Naive thymus-derived CD4-positive, alpha-beta T cell (primary cell): ENCODE results near the gene CCDC74A. TPM values are rescaled to one million over a fixed set of nuclear protein-coding genes. Genes with fewer than 3 reads are reported as not detected.
"Not testable (repeated sequence)": the region's sequence is repeated elsewhere in the genome, so short reads cannot be mapped to it uniquely, and the experiment has no call there.

Source experiments
- ATAC-seq: fragments of 150-1000 bp; cut with Tn5 transposase; 2 replicates; pipeline ENCODE4 v1.10.0; 2021; ENCODE audit warnings: mild to moderate bottlenecking, moderate library complexity
- CTCF ChIA-PET: fragments of 350-600 bp; sonication (Branson Sonifier 250); formaldehyde crosslinking; loops from one replicate; lab custom pipeline; 2021; ENCODE audit warnings: antibody characterized with exemption; lab: Charles Lee
- POLR2A ChIA-PET: fragments of 350-600 bp; sonication (Branson Sonifier 250); formaldehyde crosslinking; loops from one replicate; lab custom pipeline; 2021; ENCODE audit warnings: antibody characterized with exemption, inconsistent platforms; lab: Charles Lee
- DNase-seq, 9 donors: peaks; one replicate each; pipeline versions ENCODE4 v3.0.0 to v3.0.0-alpha.2; 2020 to 2022; ENCODE audit warnings: mixed read lengths in 1 of 9
- H3K27ac ChIP-seq: one replicate; pipeline ENCODE4 v1.7.0; 2013; ENCODE audit warnings: mild to moderate bottlenecking, low read depth, low read length, moderate library complexity
- H3K27me3 ChIP-seq, 2 donors: one replicate each; pipeline ENCODE4 v1.7.0; 2013; ENCODE audit warnings: low read length in 2 of 2, mild to moderate bottlenecking in 2 of 2, moderate library complexity in 2 of 2; ENCODE audit not compliant: control insufficient read depth in 2 of 2, insufficient read depth in 2 of 2
- H3K36me3 ChIP-seq, 3 experiments: 1 replicate in 2 of 3; 2 replicates in 1 of 3; pipeline ENCODE4 v1.7.0; 2013; ENCODE audit warnings: low read length in 3 of 3, mild to moderate bottlenecking in 3 of 3, moderate library complexity in 1 of 3; ENCODE audit not compliant: insufficient read depth in 3 of 3, control insufficient read depth in 2 of 3
- H3K4me1 ChIP-seq, 2 donors: one replicate each; pipeline ENCODE4 v1.7.0; 2013; ENCODE audit warnings: low read length in 2 of 2, mild to moderate bottlenecking in 2 of 2, moderate library complexity in 1 of 2; ENCODE audit not compliant: control insufficient read depth in 2 of 2, insufficient read depth in 2 of 2
- H3K4me3 ChIP-seq: 2 replicates; pipeline ENCODE4 v1.7.0; 2013; ENCODE audit warnings: mild to moderate bottlenecking, low read length
- H3K9me3 ChIP-seq, 3 experiments: 1 replicate in 2 of 3; 2 replicates in 1 of 3; pipeline ENCODE4 v1.7.0; 2013; ENCODE audit warnings: low read length in 3 of 3; ENCODE audit not compliant: control insufficient read depth in 2 of 3
- H3K27ac Mint-ChIP-seq, 9 donors: one replicate each; pipeline ENCODE4 v1.8.0; 2020 to 2022; ENCODE audit warnings: mixed read lengths in 9 of 9, mild to moderate bottlenecking in 8 of 9, moderate library complexity in 5 of 9, inconsistent platforms in 2 of 9
- H3K27me3 Mint-ChIP-seq, 5 donors: one replicate each; pipeline ENCODE4 v1.8.0; 2021 to 2022; ENCODE audit warnings: mixed read lengths in 5 of 5, mild to moderate bottlenecking in 1 of 5
- H3K36me3 Mint-ChIP-seq, 5 donors: one replicate each; pipeline ENCODE4 v1.8.0; 2020 to 2022; ENCODE audit warnings: mixed read lengths in 5 of 5, mild to moderate bottlenecking in 3 of 5, inconsistent platforms in 1 of 5
- H3K4me1 Mint-ChIP-seq, 7 donors: one replicate each; pipeline ENCODE4 v1.8.0; 2020 to 2022; ENCODE audit warnings: mixed read lengths in 7 of 7, mild to moderate bottlenecking in 3 of 7, inconsistent platforms in 1 of 7
- H3K4me3 Mint-ChIP-seq, 10 donors: one replicate each; pipeline ENCODE4 v1.8.0; 2020 to 2022; ENCODE audit warnings: mild to moderate bottlenecking in 10 of 10, mixed read lengths in 10 of 10, moderate library complexity in 6 of 10, inconsistent platforms in 2 of 10
- H3K9me3 Mint-ChIP-seq, 11 donors: one replicate each; pipeline ENCODE4 v1.8.0; 2020 to 2022; ENCODE audit warnings: mixed read lengths in 11 of 11, mild to moderate bottlenecking in 4 of 11, inconsistent platforms in 1 of 11, moderate library complexity in 1 of 11
- intact Hi-C, 2 donors: fragments of 100-400 bp; cut with micrococcal nuclease; formaldehyde crosslinking; loops; one replicate each; pipeline ENCODE4 v1.15.1; 2023
- polyA plus RNA-seq, 2 donors: library from polyadenylated mRNA; unstranded; fragments of 300-500 nt; fragmentation: Illumina TruSeq; gene quantifications; one replicate each; pipeline ENCODE4 v1.2.3, GENCODE V29; 2021
- total RNA-seq, 6 experiments: library from RNA in 5 of 6; stranded (reverse) in 5 of 6; gene quantifications; 1 replicate in 5 of 6; 2 replicates in 1 of 6; pipeline ENCODE4 v1.2.3 and lab custom pipeline; 2021 to 2026

CCDC74A gene
- total and polyA plus RNA-seq, 7 experiments from 2014 or later, result 0.38 to 2.4 (median 0.71) TPM; not detected in 3

- Histone ChIP-seq H3K27me3 (no peaks in the 10 kb centered on the region), H3K36me3 (no peaks in the 10 kb centered on the region), H3K4me1 (no peaks in the 10 kb centered on the region), H3K4me3 (no peak overlapping the region), H3K27ac (no peak overlapping the region), H3K9me3 (no peaks in the 10 kb centered on the region)
- Mint-ChIP-seq H3K27ac (no peak overlapping the region), H3K4me1 (no peaks in the 10 kb centered on the region), H3K36me3 (no peaks in the 10 kb centered on the region), H3K27me3 (peaks cover 29 to 48% (median 35%) of the 10 kb centered on the region in 5 donors), H3K4me3 (no peak overlapping the region), H3K9me3 (peaks cover 0 to 4% (median 0%) of the 10 kb centered on the region in 11 donors)
- intact Hi-C loops, result no loop called here
- ATAC-seq (no peak), DNase-seq (no peak)
- CTCF ChIA-PET, result no interaction called here
- POLR2A ChIA-PET, result no interaction called here
These were observed 30.1 kb downstream of the CCDC74A start for GRCh38 chr2:131557558-131558321.

GRCh38 chr2:131566371-131566770, 38.7 kb downstream of the CCDC74A start:
- Histone ChIP-seq H3K4me3 (no peak overlapping the region), H3K36me3 (no peaks in the 10 kb centered on the region), H3K27me3 (peaks cover 0 to 6% of the 10 kb centered on the region in 2 donors), H3K4me1 (no peaks in the 10 kb centered on the region), H3K9me3 (no peaks in the 10 kb centered on the region), H3K27ac (no peak overlapping the region)
- POLR2A ChIA-PET, result no interaction called here
- Mint-ChIP-seq H3K9me3 (peaks cover 0 to 4% (median 0%) of the 10 kb centered on the region in 11 donors), H3K4me3 (no peak overlapping the region), H3K36me3 (no peaks in the 10 kb centered on the region), H3K4me1 (no peaks in the 10 kb centered on the region), H3K27ac (no peak overlapping the region), H3K27me3 (peaks cover 27 to 37% (median 34%) of the 10 kb centered on the region in 5 donors)
- DNase-seq, result no peak
- CTCF ChIA-PET, result no interaction called here
- intact Hi-C loops, result no loop called here
- no peak for ATAC-seq

GRCh38 chr2:131567891-131568290, 40.2 kb downstream of the CCDC74A start:
- intact Hi-C loops, result no loop called here
- H3K27me3 Mint-ChIP-seq, result peaks cover 27 to 43% (median 36%) of the 10 kb centered on the region in 5 donors
- Histone ChIP-seq H3K27me3 (peaks cover 0 to 6% of the 10 kb centered on the region in 2 donors), H3K4me1 (no peaks in the 10 kb centered on the region), H3K27ac (no peak overlapping the region), H3K9me3 (no peaks in the 10 kb centered on the region), H3K4me3 (no peak overlapping the region), H3K36me3 (no peaks in the 10 kb centered on the region)
- no peak overlapping the region for H3K4me3 Mint-ChIP-seq
- no peaks in the 10 kb centered on the region for H3K4me1 Mint-ChIP-seq
- ChIA-PET POLR2A (no interaction called here), CTCF (no interaction called here)
- H3K9me3 Mint-ChIP-seq, result peaks cover 0 to 2% (median 0%) of the 10 kb centered on the region in 11 donors
- H3K27ac Mint-ChIP-seq, result no peak overlapping the region
- no peaks in the 10 kb centered on the region for H3K36me3 Mint-ChIP-seq
- no peak for DNase-seq
- no peak for ATAC-seq

GRCh38 chr2:131568401-131568800, 40.7 kb downstream of the CCDC74A start:
- H3K9me3 Mint-ChIP-seq, ATAC-seq, H3K27me3 ChIP-seq, intact Hi-C loops, H3K4me3 ChIP-seq, H3K4me1 ChIP-seq, H3K36me3 Mint-ChIP-seq, H3K4me3 Mint-ChIP-seq, H3K27ac Mint-ChIP-seq, CTCF ChIA-PET, H3K27ac ChIP-seq, DNase-seq, H3K4me1 Mint-ChIP-seq, H3K36me3 ChIP-seq, POLR2A ChIA-PET, H3K9me3 ChIP-seq: not testable (repeated sequence)
- peaks cover 25 to 44% (median 41%) of the 10 kb centered on the region in 5 donors for H3K27me3 Mint-ChIP-seq

DNA sequence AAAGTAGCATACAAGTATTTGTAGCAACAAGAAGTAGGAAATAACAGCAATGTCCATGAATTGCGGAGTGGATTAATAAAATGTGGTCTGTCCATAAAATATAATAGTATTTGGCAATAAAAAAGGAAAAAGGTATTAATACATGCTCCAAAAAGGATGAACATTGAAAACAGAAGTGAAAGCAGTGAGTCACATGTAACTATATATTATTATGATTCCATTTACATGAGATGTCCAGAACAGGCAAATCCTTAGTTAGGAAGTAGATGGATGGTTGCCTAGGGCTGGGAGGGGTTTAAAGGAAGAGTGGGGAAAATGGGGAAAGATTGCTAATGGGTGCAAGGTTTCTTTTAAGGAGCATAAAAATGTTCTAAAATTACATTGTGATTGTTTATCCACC, 44.5 kb downstream of the CCDC74A start:
- no peaks in the 10 kb centered on the region for H3K36me3 Mint-ChIP-seq
- Histone ChIP-seq H3K4me3 (no peak overlapping the region), H3K27ac (no peak overlapping the region), H3K9me3 (no peaks in the 10 kb centered on the region), H3K4me1 (no peaks in the 10 kb centered on the region), H3K27me3 (peaks cover 0 to 6% of the 10 kb centered on the region in 2 donors), H3K36me3 (no peaks in the 10 kb centered on the region)
- POLR2A ChIA-PET, result no interaction called here
- DNase-seq (no peak), ATAC-seq (no peak)
- CTCF ChIA-PET, result no interaction called here
- no peak overlapping the region for H3K27ac Mint-ChIP-seq
- H3K4me1 Mint-ChIP-seq, result no peaks in the 10 kb centered on the region
- no peak overlapping the region for H3K4me3 Mint-ChIP-seq
- no peaks in the 10 kb centered on the region for H3K9me3 Mint-ChIP-seq
- intact Hi-C loops, result no loop called here
- H3K27me3 Mint-ChIP-seq, result peaks cover 17 to 41% (median 28%) of the 10 kb centered on the region in 5 donors

DNA sequence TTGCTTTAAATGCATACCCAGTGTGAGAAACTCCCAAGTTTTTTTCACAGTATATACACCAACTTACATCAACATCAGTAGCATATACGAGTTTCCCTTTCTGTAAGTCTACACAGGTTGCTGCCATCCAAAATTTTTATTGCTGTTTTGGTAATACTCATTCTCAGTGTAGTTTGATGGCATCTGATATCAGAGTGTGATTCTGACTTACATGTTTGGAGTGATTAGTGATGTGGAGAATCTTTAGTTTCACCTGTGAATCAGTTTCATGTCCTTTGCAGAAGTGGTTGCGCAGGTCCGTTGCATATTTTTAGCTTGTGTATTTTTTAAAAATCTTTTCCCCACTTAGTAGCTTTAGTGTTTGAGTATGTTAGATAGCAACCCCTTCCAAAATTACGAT, 50.1 kb downstream of the CCDC74A start:
- POLR2A ChIA-PET, result no interaction called here
- no peaks in the 10 kb centered on the region for H3K4me1 ChIP-seq
- CTCF ChIA-PET, result no interaction called here
- Mint-ChIP-seq H3K9me3 (peaks cover 0 to 1% (median 0%) of the 10 kb centered on the region in 11 donors), H3K36me3 (no peaks in the 10 kb centered on the region), H3K4me3 (no peak overlapping the region), H3K27ac (no peak overlapping the region), H3K4me1 (no peaks in the 10 kb centered on the region), H3K27me3 (peaks cover 34 to 53% (median 41%) of the 10 kb centered on the region in 5 donors)
- no peaks in the 10 kb centered on the region for H3K36me3 ChIP-seq
- no peak for ATAC-seq
- no peaks in the 10 kb centered on the region for H3K27me3 ChIP-seq
- H3K9me3 ChIP-seq, result no peaks in the 10 kb centered on the region
- no peak overlapping the region for H3K4me3 ChIP-seq
- DNase-seq, result no peak
- H3K27ac ChIP-seq, result no peak overlapping the region
- intact Hi-C loops, result no loop called here

DNA sequence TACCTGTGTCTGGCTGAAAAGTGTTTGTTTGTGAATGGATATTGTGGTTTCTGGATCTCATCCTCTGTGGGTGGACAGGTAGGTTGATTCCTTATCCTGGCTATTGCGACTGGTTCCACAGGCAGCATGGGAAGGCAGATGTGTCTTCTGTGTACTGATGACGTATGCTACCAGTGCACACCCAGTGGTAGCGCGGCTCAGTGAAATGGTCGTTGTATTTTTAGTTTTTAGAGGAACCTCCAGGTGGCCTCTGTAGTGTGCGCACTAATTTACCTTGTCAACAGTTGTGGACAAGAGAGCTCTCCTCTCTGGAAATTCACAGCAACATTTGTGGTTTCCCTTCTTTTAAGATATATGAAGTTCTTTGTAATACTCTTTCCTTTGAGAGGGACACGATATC, 52.5 kb downstream of the CCDC74A start:
- Histone ChIP-seq H3K9me3 (no peaks in the 10 kb centered on the region), H3K27ac (no peak overlapping the region), H3K27me3 (no peaks in the 10 kb centered on the region), H3K4me3 (no peak overlapping the region), H3K36me3 (no peaks in the 10 kb centered on the region), H3K4me1 (no peaks in the 10 kb centered on the region)
- ChIA-PET CTCF (no interaction called here), POLR2A (no interaction called here)
- peaks cover 0 to 2% (median 0%) of the 10 kb centered on the region in 11 donors for H3K9me3 Mint-ChIP-seq
- no peaks in the 10 kb centered on the region for H3K36me3 Mint-ChIP-seq
- DNase-seq (no peak), ATAC-seq (no peak)
- H3K27me3 Mint-ChIP-seq, result peaks cover 42 to 51% (median 44%) of the 10 kb centered on the region in 5 donors
- H3K4me1 Mint-ChIP-seq, result no peaks in the 10 kb centered on the region
- H3K27ac Mint-ChIP-seq, result no peak overlapping the region
- intact Hi-C loops, result no loop called here
- H3K4me3 Mint-ChIP-seq, result no peak overlapping the region
